Sigmoid colon (tissue), 7 donors: ENCODE measurements around the gene FYB1. TPM values are rescaled to one million over a fixed set of nuclear protein-coding genes. Genes with fewer than 3 reads are reported as not detected.

Source experiments
- DNase-seq: peaks from one replicate; pipeline ENCODE4 v3.0.0-alpha.2; 2019
- H3K27ac ChIP-seq, 4 donors: fragments of 200-600 bp; sonication (generic); one replicate each; pipeline ENCODE4 v1.5.1; 2016 to 2019; ENCODE audit warnings: mild to moderate bottlenecking in 1 of 4
- H3K27me3 ChIP-seq, 3 donors: fragments of 200-600 bp; sonication (generic); one replicate each; pipeline ENCODE4 v1.5.1; 2019; ENCODE audit warnings: mild to moderate bottlenecking in 1 of 3
- H3K36me3 ChIP-seq, 4 donors: fragments of 200-600 bp; sonication (generic); one replicate each; pipeline ENCODE4 v1.5.1; 2016 to 2019
- H3K4me1 ChIP-seq, 4 donors: fragments of 200-600 bp; sonication (generic); one replicate each; pipeline ENCODE4 v1.5.1; 2017 to 2019
- H3K4me3 ChIP-seq, 4 donors: fragments of 200-600 bp; sonication (generic); one replicate each; pipeline ENCODE4 v1.5.1; 2017 to 2019; ENCODE audit warnings: mild to moderate bottlenecking in 2 of 4, moderate library complexity in 1 of 4
- H3K9me3 ChIP-seq, 4 donors: fragments of 200-600 bp in 3 of 4; sonication (generic) in 3 of 4; one replicate each; pipeline versions ENCODE4 v1.5.1 to v1.6.1; 2013 to 2019
- EP300 ChIP-seq, 4 donors: sonication (generic); formaldehyde crosslinking; IDR thresholded peaks; one replicate each; pipeline ENCODE4 v1.6.1; 2017; ENCODE audit warnings: antibody characterized with exemption in 4 of 4
- POLR2A ChIP-seq, 2 donors: fragments of 450-650 bp; IDR thresholded peaks; one replicate each; pipeline ENCODE4 v1.6.1; 2016; ENCODE audit warnings: antibody characterized with exemption in 2 of 2, mild to moderate bottlenecking in 2 of 2, moderate library complexity in 2 of 2
- POLR2AphosphoS5 ChIP-seq, 4 donors: sonication (generic); formaldehyde crosslinking; IDR thresholded peaks; one replicate each; pipeline ENCODE4 v1.6.1; 2017; ENCODE audit warnings: antibody characterized with exemption in 4 of 4
- WGBS, 2 donors: extraction: QIAGEN DNeasy Blood & Tissue Kit; methylation state at CpG; one replicate each; pipeline ENCODE4 v1.1.7; 2013; 5-methylcytosine and 5-hydroxymethylcytosine counted together
- intact Hi-C: fragments of 100-400 bp; cut with DNase I; formaldehyde crosslinking; loops from one replicate; pipeline ENCODE4 v1.15.1; 2023
- polyA plus RNA-seq, 3 donors: library from polyadenylated mRNA; stranded (reverse); fragments of 200-250 nt; gene quantifications; one replicate each; pipeline ENCODE4 v1.2.3, GENCODE V29; 2013
- total RNA-seq, 4 donors: library from RNA; depleted of rRNA; stranded (reverse); fragments of >200 nt; gene quantifications; one replicate each; pipeline ENCODE4 v1.1.0, GENCODE V29; 2016
- TF ChIP-seq, protein P1 (sequence below), 4 experiments: fragments of 450-650 bp in 3 of 4; fragments of 200-600 bp in 1 of 4; IDR thresholded peaks; one replicate each; pipeline ENCODE4 v1.5.1; 2016 to 2019; ENCODE audit warnings: antibody characterized with exemption in 4 of 4, mild to moderate bottlenecking in 3 of 4, moderate library complexity in 2 of 4
- donor health status: healthy with polysubstance abuse.
- donor health status: Bipolar disorder and iron deficiency.
- donor health status: healthy.

Gene FYB1
- total and polyA plus RNA-seq, 7 donors = 2.8 to 18.2 (median 11.1) TPM

DNA sequence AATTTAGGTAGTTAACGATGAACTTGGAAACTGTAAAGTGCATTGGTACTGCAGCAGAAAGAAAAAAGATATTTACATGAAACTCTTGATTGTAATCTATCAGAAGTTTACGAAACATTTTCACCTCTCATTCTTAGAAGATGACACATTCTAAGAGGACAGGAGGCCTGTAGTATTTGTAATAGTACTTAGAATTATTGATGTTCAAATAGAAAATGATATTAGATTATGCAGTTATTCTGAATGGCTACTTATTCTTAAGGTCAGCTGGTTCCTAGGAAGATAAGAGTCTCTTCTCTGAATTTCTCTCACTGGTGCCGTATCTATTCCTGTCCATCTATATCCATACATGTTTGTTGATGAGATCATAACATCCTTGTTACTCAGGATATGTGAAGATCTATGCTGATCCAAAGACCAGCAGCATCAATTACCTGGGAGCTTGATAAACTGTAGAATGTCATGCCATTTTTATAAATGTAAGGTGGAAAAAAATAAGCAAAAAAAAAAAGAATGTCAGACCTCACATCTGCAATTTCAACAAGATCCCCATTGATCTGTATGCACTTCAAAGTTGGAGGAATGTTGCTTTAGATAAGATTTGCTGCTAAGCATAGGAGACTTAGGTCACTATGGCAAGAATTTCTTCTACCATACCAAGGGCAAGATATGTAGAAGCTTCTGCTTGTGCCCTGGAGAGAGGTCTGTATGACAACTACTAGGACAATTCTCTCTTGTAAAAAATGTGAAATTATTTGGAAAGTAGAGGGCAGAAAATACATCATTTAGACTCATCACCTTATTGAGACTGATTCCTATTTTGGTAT, 102.8 kb downstream of the FYB1 start:
- WGBS, 2 donors = 88 to 95% methylated on average over 3 of the region's 3 CpGs
- Histone ChIP-seq H3K36me3 (no peaks in the 10 kb centered on the region), H3K4me3 (no peak overlapping the region), H3K27ac (no peak overlapping the region), H3K4me1 (no peaks in the 10 kb centered on the region), H3K27me3 (no peaks in the 10 kb centered on the region), H3K9me3 (no peaks in the 10 kb centered on the region)
- no peak for DNase-seq
- intact Hi-C loops = no loop called here
- TF ChIP-seq, protein P1, sequence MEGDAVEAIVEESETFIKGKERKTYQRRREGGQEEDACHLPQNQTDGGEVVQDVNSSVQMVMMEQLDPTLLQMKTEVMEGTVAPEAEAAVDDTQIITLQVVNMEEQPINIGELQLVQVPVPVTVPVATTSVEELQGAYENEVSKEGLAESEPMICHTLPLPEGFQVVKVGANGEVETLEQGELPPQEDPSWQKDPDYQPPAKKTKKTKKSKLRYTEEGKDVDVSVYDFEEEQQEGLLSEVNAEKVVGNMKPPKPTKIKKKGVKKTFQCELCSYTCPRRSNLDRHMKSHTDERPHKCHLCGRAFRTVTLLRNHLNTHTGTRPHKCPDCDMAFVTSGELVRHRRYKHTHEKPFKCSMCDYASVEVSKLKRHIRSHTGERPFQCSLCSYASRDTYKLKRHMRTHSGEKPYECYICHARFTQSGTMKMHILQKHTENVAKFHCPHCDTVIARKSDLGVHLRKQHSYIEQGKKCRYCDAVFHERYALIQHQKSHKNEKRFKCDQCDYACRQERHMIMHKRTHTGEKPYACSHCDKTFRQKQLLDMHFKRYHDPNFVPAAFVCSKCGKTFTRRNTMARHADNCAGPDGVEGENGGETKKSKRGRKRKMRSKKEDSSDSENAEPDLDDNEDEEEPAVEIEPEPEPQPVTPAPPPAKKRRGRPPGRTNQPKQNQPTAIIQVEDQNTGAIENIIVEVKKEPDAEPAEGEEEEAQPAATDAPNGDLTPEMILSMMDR (IDR thresholded peaks at IDR 0.05) = no peak
- no peak for TF ChIP-seq POLR2A (IDR thresholded peaks at IDR 0.05)
- TF ChIP-seq POLR2AphosphoS5 (IDR thresholded peaks at IDR 0.05) = no peak
- TF ChIP-seq EP300 (IDR thresholded peaks at IDR 0.05) = no peak

DNA sequence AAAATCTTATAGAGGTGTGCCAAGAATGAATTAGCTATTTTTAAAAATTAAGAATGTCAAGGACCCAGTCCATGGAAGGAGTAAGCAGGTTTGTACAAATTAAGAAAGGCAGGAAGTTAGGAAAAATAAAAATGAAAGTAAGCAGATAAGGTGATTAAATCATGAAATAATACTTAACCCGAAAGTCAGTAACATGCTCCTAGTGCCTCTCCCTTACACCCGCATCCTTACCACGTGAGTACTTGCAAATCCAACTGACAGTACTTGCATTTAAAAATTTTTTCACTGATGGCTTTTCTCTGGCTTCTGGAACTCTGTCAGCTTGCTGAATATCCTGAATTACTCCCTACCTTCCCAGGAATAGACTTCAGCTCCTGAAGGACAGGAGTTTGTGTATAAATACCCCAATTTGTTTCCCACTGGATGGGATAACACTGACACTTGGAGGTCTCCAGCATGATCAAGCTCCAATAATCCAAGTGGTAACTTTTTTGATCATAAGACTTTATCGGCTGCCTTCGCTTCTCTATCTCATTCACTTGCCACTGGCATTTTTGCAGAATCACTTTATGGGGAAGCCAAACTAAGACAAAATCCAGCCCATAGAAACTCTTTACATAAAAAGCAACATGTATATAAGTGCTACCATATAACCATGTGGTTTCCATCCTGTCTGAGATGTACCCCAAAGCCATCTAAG, 103.6 kb downstream of the FYB1 start:
- TF ChIP-seq POLR2A (IDR thresholded peaks at IDR 0.05) (no peak), POLR2AphosphoS5 (IDR thresholded peaks at IDR 0.05) (no peak), EP300 (IDR thresholded peaks at IDR 0.05) (no peak)
- TF ChIP-seq, protein P1 (IDR thresholded peaks at IDR 0.05) = no peak
- H3K4me1 ChIP-seq = no peaks in the 10 kb centered on the region
- intact Hi-C loops = no loop called here
- H3K27ac ChIP-seq = no peak overlapping the region
- no peak overlapping the region for H3K4me3 ChIP-seq
- 60 to 85% methylated on average over 5 of the region's 5 CpGs for WGBS, 2 donors
- no peaks in the 10 kb centered on the region for H3K9me3 ChIP-seq
- H3K36me3 ChIP-seq = no peaks in the 10 kb centered on the region
- H3K27me3 ChIP-seq = no peaks in the 10 kb centered on the region
- DNase-seq = no peak

DNA sequence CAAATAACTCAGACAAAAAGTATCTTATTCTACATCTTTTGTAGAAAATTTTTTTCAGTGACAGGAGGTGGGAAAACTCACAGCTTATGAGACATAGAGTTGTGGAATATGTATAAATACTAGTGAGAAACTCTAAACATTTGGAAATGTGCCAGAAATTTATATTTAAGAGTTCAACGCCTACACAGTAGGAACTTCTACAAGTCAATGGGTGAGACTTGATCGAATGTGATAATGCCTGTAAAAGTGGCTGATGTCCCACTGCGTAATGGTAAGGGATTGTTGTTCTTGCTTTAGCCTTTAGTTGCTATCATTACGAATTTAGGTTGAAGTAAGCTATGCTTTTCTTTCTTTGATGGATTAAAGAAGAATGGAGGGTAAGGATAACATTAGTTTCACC, 105.2 kb downstream of the FYB1 start:
- intact Hi-C loops = no loop called here
- Histone ChIP-seq H3K27me3 (no peaks in the 10 kb centered on the region), H3K4me3 (no peak overlapping the region), H3K9me3 (no peaks in the 10 kb centered on the region), H3K36me3 (no peaks in the 10 kb centered on the region), H3K4me1 (no peaks in the 10 kb centered on the region), H3K27ac (no peak overlapping the region)
- TF ChIP-seq POLR2A (IDR thresholded peaks at IDR 0.05) = no peak
- no peak for TF ChIP-seq EP300 (IDR thresholded peaks at IDR 0.05)
- no peak for TF ChIP-seq POLR2AphosphoS5 (IDR thresholded peaks at IDR 0.05)
- TF ChIP-seq, protein P1 (IDR thresholded peaks at IDR 0.05) = no peak
- DNase-seq = no peak
- WGBS, 2 donors = 83 to 92% methylated on average over 4 of the region's 4 CpGs

DNA sequence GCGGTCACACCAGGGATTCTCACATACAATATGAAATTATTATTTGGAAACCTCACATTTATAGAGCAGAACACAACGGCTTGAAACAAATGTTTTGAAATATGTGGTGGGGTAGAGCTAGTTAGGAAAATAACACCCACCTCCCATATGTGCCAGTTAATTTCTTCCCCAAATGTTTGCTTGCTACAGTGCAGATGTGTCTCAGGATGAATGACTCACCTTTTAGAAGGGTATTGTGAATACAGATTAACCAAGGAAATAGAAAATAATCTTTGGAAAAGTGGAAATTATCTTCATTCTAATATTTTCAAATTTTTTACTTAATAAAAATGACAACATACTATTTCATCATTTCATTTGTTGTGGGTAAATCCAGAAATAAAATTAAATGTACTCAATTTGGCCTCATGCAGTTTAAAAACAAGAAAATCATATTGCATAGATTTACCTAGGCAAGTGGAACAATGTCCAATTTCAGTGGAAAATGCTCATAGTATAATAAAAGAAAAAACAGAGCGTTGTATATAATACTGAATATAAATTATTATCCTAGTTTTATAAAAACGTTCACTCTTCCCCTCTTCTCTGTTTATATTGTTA, 105.9 kb downstream of the FYB1 start:
- H3K9me3 ChIP-seq = no peaks in the 10 kb centered on the region
- H3K4me1 ChIP-seq = no peaks in the 10 kb centered on the region
- no peak for TF ChIP-seq POLR2AphosphoS5 (IDR thresholded peaks at IDR 0.05)
- TF ChIP-seq, protein P1 (IDR thresholded peaks at IDR 0.05) = no peak
- TF ChIP-seq EP300 (IDR thresholded peaks at IDR 0.05) = no peak
- TF ChIP-seq POLR2A (IDR thresholded peaks at IDR 0.05) = no peak
- intact Hi-C loops = no loop called here
- no peaks in the 10 kb centered on the region for H3K27me3 ChIP-seq
- DNase-seq = no peak
- H3K27ac ChIP-seq = no peak overlapping the region
- no peaks in the 10 kb centered on the region for H3K36me3 ChIP-seq
- H3K4me3 ChIP-seq = no peak overlapping the region
- 77 to 84% methylated on average over 4 of the region's 4 CpGs for WGBS, 2 donors
